Karpas-422 (cell line): ENCODE measurements around the gene GINS2. TPM values are rescaled to one million over a fixed set of nuclear protein-coding genes. Genes with fewer than 3 reads are reported as not detected.

Experiments
- DNase-seq: peaks from one replicate; pipeline ENCODE4 v3.0.0-alpha.2; 2015
- H2AFZ ChIP-seq: fragments of 200-600 bp; sonication (generic); 2 replicates; pipeline ENCODE4 v1.6.1; 2014; ENCODE audit warnings: antibody characterized with exemption, low read length, mixed read lengths
- H3K27ac ChIP-seq: fragments of 200-600 bp; sonication (generic); 2 replicates; pipeline ENCODE4 v1.5.1; 2014; ENCODE audit warnings: mild to moderate bottlenecking, low read length, moderate library complexity
- H3K27me3 ChIP-seq: fragments of 200-600 bp; sonication (generic); 2 replicates; pipeline ENCODE4 v1.6.1; 2014; ENCODE audit warnings: low read length, mixed read lengths
- H3K36me3 ChIP-seq: fragments of 200-600 bp; sonication (generic); 2 replicates; pipeline ENCODE4 v1.6.1; 2014; ENCODE audit warnings: low read length, mixed read lengths; ENCODE audit not compliant: insufficient read depth
- H3K4me1 ChIP-seq: fragments of 200-600 bp; sonication (generic); 2 replicates; pipeline ENCODE4 v1.6.1; 2014; ENCODE audit warnings: mild to moderate bottlenecking, low read length, mixed read lengths
- H3K4me2 ChIP-seq: fragments of 200-600 bp; sonication (generic); 2 replicates; pipeline ENCODE4 v1.6.1; 2014; ENCODE audit warnings: low read length, low read depth, mild to moderate bottlenecking; ENCODE audit not compliant: poor library complexity, severe bottlenecking
- H3K4me3 ChIP-seq: fragments of 200-600 bp; sonication (generic); 2 replicates; pipeline ENCODE4 v1.5.1; 2014; ENCODE audit warnings: mild to moderate bottlenecking, antibody characterized with exemption, low read length, mixed read lengths
- H3K79me2 ChIP-seq: fragments of 200-600 bp; sonication (generic); 2 replicates; pipeline ENCODE4 v1.6.1; 2014; ENCODE audit warnings: mild to moderate bottlenecking, low read length, mixed read lengths
- H3K9ac ChIP-seq: fragments of 200-600 bp; sonication (generic); 2 replicates; pipeline ENCODE4 v1.6.0; 2014; ENCODE audit warnings: low read length
- H3K9me2 ChIP-seq: fragments of 200-600 bp; sonication (generic), shearing (Covaris generic); replicated peaks from 2 replicates; pipeline ENCODE4 v1.6.0; 2014; ENCODE audit warnings: mild to moderate bottlenecking, low read length, moderate library complexity; ENCODE audit not compliant: insufficient read depth
- H3K9me3 ChIP-seq: fragments of 300-700, 200-600 bp; sonication (generic); 2 replicates; pipeline ENCODE4 v1.6.1; 2014; ENCODE audit warnings: low read length, mixed read lengths
- H4K20me1 ChIP-seq: fragments of 200-600 bp; sonication (generic); 2 replicates; pipeline ENCODE4 v1.6.1; 2014; ENCODE audit warnings: mild to moderate bottlenecking, antibody characterized with exemption, low read length, low read depth; ENCODE audit not compliant: insufficient read depth
- total RNA-seq: library from RNA; depleted of rRNA; stranded (reverse); fragments of >200 nt; shearing (Covaris generic); gene quantifications from 2 replicates; pipeline ENCODE4 v1.2.3, GENCODE V29; 2014; ENCODE audit warnings: low replicate concordance

GINS2 gene
- total RNA-seq, 1 experiment from 2014 or later, result 14.2 TPM

DNA sequence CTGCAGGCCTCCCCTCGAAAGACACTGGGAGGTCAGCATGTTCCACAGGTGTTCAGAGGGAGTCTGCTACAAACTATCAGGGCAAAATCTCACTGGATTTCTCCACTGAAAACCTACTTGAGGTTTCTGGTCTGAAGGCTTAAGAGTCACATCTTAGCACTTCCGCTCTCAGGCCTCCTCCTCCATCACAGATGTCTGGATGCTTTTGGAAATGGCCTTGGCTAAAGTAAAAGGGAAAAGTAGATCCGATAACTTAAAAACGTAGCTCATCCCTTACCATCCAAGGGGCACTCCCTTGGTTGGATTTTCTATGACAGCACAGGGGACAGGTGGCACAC lies 14.4 kb downstream of the GINS2 start:
- Histone ChIP-seq H3K4me1 (no peaks in the 10 kb centered on the region), H3K9ac (no peak overlapping the region), H3K4me3 (no peak overlapping the region), H3K9me3 (no peaks in the 10 kb centered on the region), H3K27ac (no peak overlapping the region), H2AFZ (no peak overlapping the region), H3K9me2 (no peaks in the 10 kb centered on the region), H4K20me1 (no peaks in the 10 kb centered on the region), H3K27me3 (no peaks in the 10 kb centered on the region), H3K36me3 (no peaks in the 10 kb centered on the region; the same call in 1 of the 2 replicates), H3K79me2 (no peaks in the 10 kb centered on the region), H3K4me2 (no peak overlapping the region)
- no peak for DNase-seq

DNA sequence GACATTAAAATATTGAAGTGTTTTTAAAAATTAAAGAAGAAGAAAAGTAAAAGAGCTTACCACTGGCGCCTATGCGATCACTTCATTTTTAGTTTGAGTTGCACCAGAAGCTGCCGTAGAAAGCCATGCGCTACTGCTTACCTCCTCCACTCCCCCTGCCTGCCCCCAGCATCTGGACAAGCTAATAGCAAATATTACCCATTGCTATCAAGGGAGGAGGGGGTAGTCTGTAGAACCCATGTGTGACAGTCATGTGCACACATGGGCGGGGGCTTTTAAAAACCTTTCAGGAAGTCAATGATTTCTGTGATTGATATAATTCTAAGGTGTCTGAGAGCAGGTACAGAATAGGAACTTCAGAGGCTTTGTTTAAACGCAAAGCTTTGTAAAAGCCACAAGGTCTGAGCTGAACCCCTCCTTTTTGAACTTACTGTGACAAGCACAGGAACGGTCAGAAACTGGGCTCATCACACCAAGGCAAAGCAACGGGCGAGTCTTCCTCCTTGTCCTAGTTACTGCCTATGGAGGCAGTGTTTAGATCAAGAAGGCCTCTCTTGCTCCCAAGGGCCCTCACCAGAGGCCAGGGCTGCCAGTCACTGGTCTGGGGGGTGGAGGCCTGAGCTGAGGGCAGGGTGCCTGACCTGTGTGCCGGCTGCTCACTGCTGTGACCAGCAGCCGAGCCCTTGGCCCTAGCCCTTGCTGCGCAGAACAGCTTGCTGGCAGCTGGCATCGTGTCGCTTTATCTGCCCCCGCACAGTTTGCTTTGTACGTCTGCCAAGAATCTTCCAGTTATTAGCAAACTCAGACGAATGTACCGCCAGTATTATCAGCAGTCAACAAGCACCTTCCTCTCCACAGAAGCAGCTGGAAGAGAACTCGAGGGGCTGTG lies 15.0 kb downstream of the GINS2 start:
- Histone ChIP-seq H3K4me2 (no peak overlapping the region), H4K20me1 (0 out of 2 replicates have a peak, but pooled peaks cover 3% of the 10 kb centered on the region), H3K36me3 (no peaks in the 10 kb centered on the region; the same call in 1 of the 2 replicates), H3K4me3 (no peak overlapping the region), H2AFZ (no peak overlapping the region), H3K9ac (no peak overlapping the region), H3K27me3 (no peaks in the 10 kb centered on the region), H3K4me1 (no peaks in the 10 kb centered on the region), H3K79me2 (no peaks in the 10 kb centered on the region), H3K27ac (no peak overlapping the region), H3K9me2 (no peaks in the 10 kb centered on the region), H3K9me3 (no peaks in the 10 kb centered on the region)
- DNase-seq, result no peak

DNA sequence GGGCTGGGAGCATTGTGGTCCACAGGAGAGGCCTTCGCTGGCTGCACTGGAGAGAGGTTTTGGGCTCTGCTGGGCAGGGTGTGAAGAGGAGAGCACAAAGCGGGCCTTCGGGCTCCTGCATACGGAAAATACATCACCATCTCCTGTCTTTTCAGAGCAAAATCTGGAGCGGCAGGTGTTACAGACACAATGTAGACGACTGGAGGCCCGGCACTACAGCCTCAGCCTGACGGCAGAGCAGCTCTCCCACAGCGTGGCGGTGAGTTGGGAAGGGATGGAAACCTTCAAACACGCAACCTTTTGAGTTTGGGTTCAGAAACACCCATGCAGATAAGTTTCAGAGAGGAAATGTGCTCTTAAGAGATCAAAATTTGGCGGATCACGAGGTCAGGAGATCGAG lies 17.9 kb downstream of the GINS2 start:
- Histone ChIP-seq H3K9me2 (no peaks in the 10 kb centered on the region), H2AFZ (no peak overlapping the region), H4K20me1 (0 out of 2 replicates have a peak, but pooled peaks cover 4% of the 10 kb centered on the region), H3K9me3 (no peaks in the 10 kb centered on the region), H3K79me2 (no peaks in the 10 kb centered on the region), H3K4me3 (no peak overlapping the region), H3K4me2 (no peak overlapping the region), H3K27me3 (no peaks in the 10 kb centered on the region), H3K36me3 (no peaks in the 10 kb centered on the region; the same call in 1 of the 2 replicates), H3K27ac (no peak overlapping the region), H3K4me1 (no peaks in the 10 kb centered on the region), H3K9ac (no peak overlapping the region)
- DNase-seq, result no peak

DNA sequence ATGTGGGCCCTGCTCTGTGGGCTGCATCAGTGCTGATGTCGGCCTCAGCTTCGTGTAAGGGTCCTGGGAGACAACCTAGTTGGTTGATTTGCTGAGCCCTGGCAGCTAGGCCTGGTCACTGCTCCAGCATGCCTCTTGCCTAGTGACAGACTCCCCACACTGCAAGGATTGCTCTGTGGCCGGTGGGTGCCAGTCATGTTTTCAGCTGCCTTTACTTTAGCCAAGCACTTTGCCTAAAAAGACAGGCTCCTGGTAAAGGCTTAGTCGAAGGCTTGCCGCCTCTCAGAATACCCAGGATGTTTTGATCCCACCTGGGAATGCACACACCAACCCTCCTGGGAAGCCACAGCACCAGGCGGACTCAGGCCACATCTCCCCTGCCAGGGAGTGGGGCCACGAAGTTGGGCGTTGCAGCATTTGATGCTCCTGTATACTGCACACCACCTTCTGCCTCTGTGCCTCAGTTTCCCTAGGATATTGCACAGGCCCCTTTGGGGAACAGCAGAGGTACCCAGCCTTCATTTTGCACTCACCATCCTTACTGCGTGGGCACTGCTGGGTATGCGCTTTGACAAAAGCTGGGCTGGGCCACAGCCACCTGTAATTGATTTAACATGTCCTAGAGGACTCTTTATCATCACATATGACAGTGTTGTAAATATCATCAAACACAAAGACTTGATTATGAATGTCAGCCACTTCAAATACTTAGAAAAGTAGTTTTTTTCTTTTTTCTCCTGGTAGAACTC lies 19.9 kb downstream of the GINS2 start:
- Histone ChIP-seq H3K9me3 (no peaks in the 10 kb centered on the region), H3K36me3 (no peaks in the 10 kb centered on the region)

DNA sequence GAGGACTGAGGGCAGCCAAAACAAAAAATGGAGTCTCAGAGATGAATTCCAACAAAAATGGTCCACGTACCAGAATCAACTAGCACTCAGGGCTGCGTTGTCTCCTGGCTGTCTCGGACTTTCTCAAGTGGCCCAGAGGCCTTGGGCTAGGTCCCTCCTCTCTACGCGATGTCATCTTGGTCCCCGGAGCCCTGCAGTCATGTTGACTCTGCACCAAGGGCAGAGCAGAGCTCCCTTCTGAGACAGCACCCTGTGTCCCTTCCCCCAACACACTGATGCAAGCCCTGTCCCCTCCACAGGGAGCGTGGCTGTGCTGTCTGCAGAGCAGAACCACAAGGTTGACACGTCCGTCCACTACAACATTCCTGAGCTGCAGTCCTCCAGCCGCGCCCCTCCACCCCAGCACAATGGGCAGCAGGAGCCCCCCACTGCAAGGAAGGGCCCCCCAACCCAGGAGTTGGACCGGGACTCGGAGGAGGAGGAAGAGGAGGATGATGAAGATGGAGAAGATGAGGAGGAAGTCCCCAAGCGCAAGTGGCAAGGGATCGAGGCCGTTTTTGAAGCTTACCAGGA lies 20.8 kb downstream of the GINS2 start:
- Histone ChIP-seq H3K4me3 (no peak overlapping the region), H3K9ac (no peak overlapping the region), H3K9me3 (no peaks in the 10 kb centered on the region), H3K27me3 (no peaks in the 10 kb centered on the region), H4K20me1 (0 out of 2 replicates have a peak, but pooled peaks cover 4% of the 10 kb centered on the region), H3K9me2 (no peaks in the 10 kb centered on the region), H3K4me1 (no peaks in the 10 kb centered on the region), H3K79me2 (no peaks in the 10 kb centered on the region), H3K4me2 (no peak overlapping the region), H3K27ac (no peak overlapping the region), H2AFZ (no peak overlapping the region), H3K36me3 (no peaks in the 10 kb centered on the region)
- no peak for DNase-seq

More for the DNA sequence above, 19.9 kb downstream of the GINS2 start:
- no peak overlapping the region for H3K9ac ChIP-seq
- no peaks in the 10 kb centered on the region for H3K4me1 ChIP-seq
- no peaks in the 10 kb centered on the region for H3K79me2 ChIP-seq
- no peak overlapping the region for H3K27ac ChIP-seq
- H2AFZ ChIP-seq, result no peak overlapping the region
- no peaks in the 10 kb centered on the region for H3K9me2 ChIP-seq
- no peak overlapping the region for H3K4me3 ChIP-seq
- DNase-seq, result no peak
- H3K27me3 ChIP-seq, result no peaks in the 10 kb centered on the region
- H4K20me1 ChIP-seq, result 0 out of 2 replicates have a peak, but pooled peaks cover 4% of the 10 kb centered on the region
- no peak overlapping the region for H3K4me2 ChIP-seq

DNA sequence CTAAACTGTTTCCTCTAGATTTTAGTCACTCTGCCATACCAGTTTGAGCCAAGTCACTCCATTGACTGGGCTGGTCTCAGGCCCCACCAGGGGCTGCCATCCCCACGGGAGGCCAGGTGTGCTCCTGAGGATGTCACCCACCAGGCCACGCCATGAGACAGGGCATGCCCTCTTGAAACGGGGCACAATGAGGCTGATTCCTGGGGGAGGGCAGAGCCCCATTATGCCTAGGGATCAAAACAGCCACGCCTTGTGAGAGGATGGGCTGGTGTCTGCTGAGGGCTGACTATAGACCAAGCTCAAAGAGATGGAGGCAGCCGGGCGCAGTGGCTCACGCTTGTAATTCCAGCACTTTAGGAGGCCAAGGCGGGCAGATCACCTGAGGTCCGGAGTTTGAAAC lies 21.5 kb downstream of the GINS2 start:
- Histone ChIP-seq H2AFZ (no peak overlapping the region), H3K4me1 (no peaks in the 10 kb centered on the region), H3K9ac (no peak overlapping the region), H3K79me2 (no peaks in the 10 kb centered on the region), H3K27me3 (no peaks in the 10 kb centered on the region), H3K27ac (no peak overlapping the region), H3K9me3 (no peaks in the 10 kb centered on the region), H3K36me3 (no peaks in the 10 kb centered on the region), H3K4me2 (no peak overlapping the region), H3K4me3 (no peak overlapping the region), H3K9me2 (no peaks in the 10 kb centered on the region), H4K20me1 (0 out of 2 replicates have a peak, but pooled peaks cover 4% of the 10 kb centered on the region)
- DNase-seq, result no peak

DNA sequence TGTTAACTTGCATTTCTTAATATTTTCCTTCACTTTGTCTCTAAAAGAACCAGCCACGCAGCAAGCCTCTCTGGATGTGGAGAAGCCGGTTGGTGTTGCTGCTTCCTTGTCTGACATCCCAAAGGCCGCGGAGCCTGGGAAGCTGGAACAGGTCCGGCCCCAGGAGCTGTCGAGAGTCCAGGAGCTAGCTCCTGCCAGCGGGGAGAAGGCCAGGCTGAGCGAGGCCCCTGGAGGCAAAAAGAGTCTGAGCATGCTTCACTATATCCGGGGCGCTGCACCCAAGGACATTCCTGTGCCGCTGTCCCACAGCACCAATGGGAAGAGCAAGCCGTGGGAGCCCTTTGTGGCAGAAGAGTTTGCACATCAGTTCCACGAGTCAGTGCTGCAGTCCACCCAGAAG lies 22.8 kb downstream of the GINS2 start:
- H3K9me3 ChIP-seq, result no peaks in the 10 kb centered on the region
- H3K4me2 ChIP-seq, result no peak overlapping the region
- no peaks in the 10 kb centered on the region for H3K4me1 ChIP-seq
- H3K9me2 ChIP-seq, result no peaks in the 10 kb centered on the region
- H4K20me1 ChIP-seq, result 0 out of 2 replicates have a peak, but pooled peaks cover 4% of the 10 kb centered on the region
- no peak overlapping the region for H3K27ac ChIP-seq
- no peak for DNase-seq
- H3K27me3 ChIP-seq, result no peaks in the 10 kb centered on the region
- H2AFZ ChIP-seq, result no peak overlapping the region
- no peaks in the 10 kb centered on the region for H3K79me2 ChIP-seq
- H3K36me3 ChIP-seq, result no peaks in the 10 kb centered on the region
- H3K9ac ChIP-seq, result no peak overlapping the region
- no peak overlapping the region for H3K4me3 ChIP-seq

DNA sequence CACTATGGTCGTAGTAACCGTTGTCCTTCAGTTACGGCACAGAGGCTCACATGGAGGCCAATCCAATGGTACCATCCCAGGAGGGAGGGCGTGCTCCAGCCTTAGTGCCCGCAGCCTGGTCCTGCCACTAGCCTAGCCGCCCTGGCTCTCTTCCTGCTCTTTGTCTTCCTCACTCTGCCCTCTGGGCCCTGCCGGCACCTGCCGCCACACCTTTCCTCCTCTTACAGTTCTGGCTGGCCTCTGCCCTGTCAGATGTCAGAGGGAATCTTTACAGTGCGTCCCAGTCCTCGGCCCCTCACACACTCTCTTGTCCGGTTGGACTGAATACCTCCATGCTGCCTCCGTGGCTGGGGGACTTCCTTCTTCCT lies 23.4 kb downstream of the GINS2 start:
- H3K27me3 ChIP-seq, result no peaks in the 10 kb centered on the region
- no peaks in the 10 kb centered on the region for H3K9me2 ChIP-seq
- DNase-seq, result no peak
- H3K9ac ChIP-seq, result no peak overlapping the region
- H2AFZ ChIP-seq, result no peak overlapping the region
- H3K9me3 ChIP-seq, result no peaks in the 10 kb centered on the region
- H3K4me1 ChIP-seq, result no peaks in the 10 kb centered on the region
- H4K20me1 ChIP-seq, result 0 out of 2 replicates have a peak, but pooled peaks cover 4% of the 10 kb centered on the region
- no peak overlapping the region for H3K4me3 ChIP-seq
- no peak overlapping the region for H3K27ac ChIP-seq
- no peaks in the 10 kb centered on the region for H3K79me2 ChIP-seq
- no peak overlapping the region for H3K4me2 ChIP-seq
- no peaks in the 10 kb centered on the region for H3K36me3 ChIP-seq
